K562 (cell line): Measurements from ENCODE around the gene H2BK1. TPM values are rescaled to one million over a fixed set of nuclear protein-coding genes. Genes with fewer than 3 reads are reported as not detected.

Experiments
- BCL6 ChIP-seq: fragments of 250-450 bp; sonication (Bioruptor Pico); IDR thresholded peaks from 2 replicates; pipeline ENCODE4 v1.4.0; 2020
- MED1 ChIP-seq: sonication (generic); formaldehyde crosslinking; IDR thresholded peaks from 2 replicates; pipeline ENCODE4 v1.8.1; 2023; ENCODE audit warnings: missing genetic modification reagents, borderline replicate concordance
- NR4A1 ChIP-seq, 2 experiments: fragments of 250-450 bp in 1 of 2; fragments of 450-650 bp in 1 of 2; sonication (Bioruptor Pico) in 1 of 2; IDR thresholded peaks; 2 replicates each; pipeline versions ENCODE4 v1.4.0 to v1.6.1; 2016 to 2020; ENCODE audit warnings: mild to moderate bottlenecking in 2 of 2, missing compliant biosample characterization in 1 of 2, missing genetic modification characterization in 1 of 2, moderate library complexity in 1 of 2
- REST ChIP-seq, 2 experiments: fragments of 450-650 bp; formaldehyde crosslinking in 1 of 2; IDR thresholded peaks; 2 replicates each; pipeline versions ENCODE4 v1.4.0 to v1.6.1; 2014 to 2020; ENCODE audit warnings: mild to moderate bottlenecking in 2 of 2, borderline replicate concordance in 1 of 2, low read depth in 1 of 2
- SUPT5H ChIP-seq: fragments of 450-650 bp; IDR thresholded peaks from 2 replicates; pipeline ENCODE4 v1.6.1; 2016
- TCF15 ChIP-seq: fragments of 250-450 bp; sonication (Bioruptor Pico); IDR thresholded peaks from 2 replicates; pipeline ENCODE4 v1.8.0; 2022; ENCODE audit warnings: moderate library complexity, mild to moderate bottlenecking, inconsistent platforms
- TCF7 ChIP-seq: sonication (generic); IDR thresholded peaks from 2 replicates; pipeline ENCODE4 v1.6.1; 2016; ENCODE audit warnings: antibody characterized with exemption, borderline replicate concordance
- TEAD1 ChIP-seq, 2 experiments: fragments of 450-650 bp in 1 of 2; sonication (generic) in 1 of 2; formaldehyde crosslinking; IDR thresholded peaks; 2 replicates each; pipeline versions ENCODE4 v1.4.0 to v1.8.0; 2020 to 2022; ENCODE audit warnings: mild to moderate bottlenecking in 2 of 2, missing genetic modification reagents in 1 of 2
- polyA plus RNA-seq, 8 experiments: library from polyadenylated mRNA; depleted of rRNA in 4 of 8; stranded (reverse) in 5 of 8; unstranded in 3 of 8; fragments of >200 nt; fragmentation: Nextera tagmentation in 2 of 8; fragmentation: Illumina TruSeq in 1 of 8; extraction: Ambion mirVana in 2 of 8; extraction: Trizol in 1 of 8; gene quantifications; 2 replicates each; pipeline versions ENCODE4 v1.2.1 to v1.2.3, GENCODE V29; 2011 to 2014; ENCODE audit warnings: inconsistent platforms in 1 of 8, missing spikeins in 1 of 8
- total RNA-seq, 7 experiments: library from RNA; depleted of rRNA in 6 of 7; stranded (reverse); fragments of >200 nt in 6 of 7; fragmentation: Illumina TruSeq in 2 of 7; extraction: Trizol in 2 of 7; gene quantifications; 2 replicates each; pipeline versions ENCODE4 v1.2.1 to v1.2.3, GENCODE V29; 2011 to 2021; ENCODE audit warnings: low replicate concordance in 1 of 7
- TF ChIP-seq, protein P1 (sequence below): fragments of 450-650 bp; IDR thresholded peaks from 2 replicates; pipeline ENCODE4 v1.6.1; 2016
- TF ChIP-seq, protein P2 (sequence below), 2 experiments: fragments of 150-350 bp in 1 of 2; IDR thresholded peaks; 2 replicates each; pipeline ENCODE4 v1.6.1; 2012 to 2016; ENCODE audit warnings: low read depth in 2 of 2, low read length in 2 of 2, mild to moderate bottlenecking in 1 of 2, moderate library complexity in 1 of 2

H2BK1 gene
- total and polyA plus RNA-seq, 9 of the 15 experiments (the other 6 are each of a cell fraction or from before 2014, with no cell fraction given), result not detected

DNA sequence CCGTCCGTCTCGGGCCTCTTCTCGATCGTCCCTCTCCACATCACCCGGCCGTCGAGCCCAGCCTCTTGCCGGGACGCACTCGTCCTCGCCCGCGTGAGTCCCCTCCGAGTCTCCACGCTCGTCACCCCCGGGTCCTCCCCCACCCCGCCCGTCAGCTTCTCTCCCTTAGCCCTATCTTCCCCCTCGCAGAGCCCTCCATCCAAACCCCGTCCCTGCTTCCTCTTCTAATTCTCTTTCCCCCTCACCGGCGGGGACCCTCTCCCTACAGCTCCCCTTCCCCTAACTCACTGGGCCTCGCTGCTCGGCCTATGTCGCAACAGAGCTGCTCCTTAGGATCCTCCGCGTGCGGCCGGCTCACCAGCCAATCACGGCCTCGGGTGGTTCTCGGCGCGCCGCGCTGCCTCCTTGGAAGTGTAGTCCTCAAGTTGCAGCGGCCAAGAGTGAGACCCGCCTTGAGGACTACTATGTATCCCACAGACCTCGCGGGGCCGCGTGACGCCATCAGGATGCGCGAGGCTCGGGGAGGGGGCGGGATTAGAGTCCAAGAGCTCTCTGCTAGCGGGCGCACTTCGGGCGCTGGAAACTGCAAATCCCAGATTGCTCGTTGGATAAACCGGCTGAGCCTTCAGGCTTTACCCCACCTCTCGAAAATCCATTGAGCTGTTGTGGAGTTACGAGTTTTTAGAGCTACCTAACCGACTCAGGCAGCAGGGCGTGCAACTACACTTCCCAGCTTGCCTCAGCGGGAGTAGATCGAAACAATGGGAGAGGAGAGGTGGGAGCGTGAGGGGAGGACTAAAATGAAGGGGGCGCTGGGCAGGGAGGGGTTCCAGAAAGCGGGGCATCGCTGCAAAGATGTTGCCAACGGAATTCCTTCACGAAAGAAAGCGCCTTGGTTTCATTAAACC lies 16.8 kb upstream of the H2BK1 start, which contains the start of gene ABCF2 (continued):
- no peak for TF ChIP-seq REST (IDR thresholded peaks at IDR 0.05; ENCODE audit: borderline replicate concordance)
- peak; percentile 39 for TF ChIP-seq REST (CRISPR knock-in tag; IDR thresholded peaks at IDR 0.05; ENCODE audit: low read depth)
- peak; percentile 41; the same call in 1 of the 2 replicates for TF ChIP-seq BCL6 (CRISPR knock-in tag)
- TF ChIP-seq, protein P1, sequence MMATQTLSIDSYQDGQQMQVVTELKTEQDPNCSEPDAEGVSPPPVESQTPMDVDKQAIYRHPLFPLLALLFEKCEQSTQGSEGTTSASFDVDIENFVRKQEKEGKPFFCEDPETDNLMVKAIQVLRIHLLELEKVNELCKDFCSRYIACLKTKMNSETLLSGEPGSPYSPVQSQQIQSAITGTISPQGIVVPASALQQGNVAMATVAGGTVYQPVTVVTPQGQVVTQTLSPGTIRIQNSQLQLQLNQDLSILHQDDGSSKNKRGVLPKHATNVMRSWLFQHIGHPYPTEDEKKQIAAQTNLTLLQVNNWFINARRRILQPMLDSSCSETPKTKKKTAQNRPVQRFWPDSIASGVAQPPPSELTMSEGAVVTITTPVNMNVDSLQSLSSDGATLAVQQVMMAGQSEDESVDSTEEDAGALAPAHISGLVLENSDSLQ, result peak; percentile 84
- peak in 1 of 2 experiments; percentile 55; a peak in 1 of 4 replicates for TF ChIP-seq TEAD1 (CRISPR knock-in tag; IDR thresholded peaks at IDR 0.05)
- peak; percentile 96 for TF ChIP-seq SUPT5H
- no peak; the same call in 1 of the 2 replicates for TF ChIP-seq TCF7
- no peak for TF ChIP-seq NR4A1 (CRISPR knock-in tag; IDR thresholded peaks at IDR 0.05)
- TF ChIP-seq NR4A1 (tag; IDR thresholded peaks at IDR 0.05), result peak; percentile 15; the same call in 1 of the 2 replicates
- TF ChIP-seq TCF15 (CRISPR knock-in tag), result no peak
- TF ChIP-seq, protein P2, sequence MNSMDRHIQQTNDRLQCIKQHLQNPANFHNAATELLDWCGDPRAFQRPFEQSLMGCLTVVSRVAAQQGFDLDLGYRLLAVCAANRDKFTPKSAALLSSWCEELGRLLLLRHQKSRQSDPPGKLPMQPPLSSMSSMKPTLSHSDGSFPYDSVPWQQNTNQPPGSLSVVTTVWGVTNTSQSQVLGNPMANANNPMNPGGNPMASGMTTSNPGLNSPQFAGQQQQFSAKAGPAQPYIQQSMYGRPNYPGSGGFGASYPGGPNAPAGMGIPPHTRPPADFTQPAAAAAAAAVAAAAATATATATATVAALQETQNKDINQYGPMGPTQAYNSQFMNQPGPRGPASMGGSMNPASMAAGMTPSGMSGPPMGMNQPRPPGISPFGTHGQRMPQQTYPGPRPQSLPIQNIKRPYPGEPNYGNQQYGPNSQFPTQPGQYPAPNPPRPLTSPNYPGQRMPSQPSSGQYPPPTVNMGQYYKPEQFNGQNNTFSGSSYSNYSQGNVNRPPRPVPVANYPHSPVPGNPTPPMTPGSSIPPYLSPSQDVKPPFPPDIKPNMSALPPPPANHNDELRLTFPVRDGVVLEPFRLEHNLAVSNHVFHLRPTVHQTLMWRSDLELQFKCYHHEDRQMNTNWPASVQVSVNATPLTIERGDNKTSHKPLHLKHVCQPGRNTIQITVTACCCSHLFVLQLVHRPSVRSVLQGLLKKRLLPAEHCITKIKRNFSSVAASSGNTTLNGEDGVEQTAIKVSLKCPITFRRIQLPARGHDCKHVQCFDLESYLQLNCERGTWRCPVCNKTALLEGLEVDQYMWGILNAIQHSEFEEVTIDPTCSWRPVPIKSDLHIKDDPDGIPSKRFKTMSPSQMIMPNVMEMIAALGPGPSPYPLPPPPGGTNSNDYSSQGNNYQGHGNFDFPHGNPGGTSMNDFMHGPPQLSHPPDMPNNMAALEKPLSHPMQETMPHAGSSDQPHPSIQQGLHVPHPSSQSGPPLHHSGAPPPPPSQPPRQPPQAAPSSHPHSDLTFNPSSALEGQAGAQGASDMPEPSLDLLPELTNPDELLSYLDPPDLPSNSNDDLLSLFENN (IDR thresholded peaks at IDR 0.05; ENCODE audit: low read depth in 2 of 2, low read length in 2 of 2), result 0 out of 4 replicates have a peak, but pooled peaks of 1 of the 2 experiments have one; percentile 16
- TF ChIP-seq MED1 (CRISPR knock-in tag), result no peak
